K562 (cell line): ENCODE measurements around the gene COL21A1.

Experiments used
- CHD2 ChIP-seq: IDR thresholded peaks from 2 replicates; pipeline ENCODE4 v1.6.1; 2011; ENCODE audit warnings: low read depth, low read length
- CTCF ChIP-seq, 3 experiments: IDR thresholded peaks in 2 of 3; conservative IDR thresholded peaks in 1 of 3; 2 replicates each; pipeline ENCODE4 v1.5.1; 2011 to 2012; ENCODE audit warnings: low read length in 3 of 3, mild to moderate bottlenecking in 3 of 3, control low read depth in 2 of 3, improper control_type of control experiment in 1 of 3, inconsistent platforms in 1 of 3, low read depth in 1 of 3, mixed read lengths in 1 of 3, moderate library complexity in 1 of 3; ENCODE audit not compliant: insufficient read depth in 2 of 3
- EP300 ChIP-seq: IDR thresholded peaks from 2 replicates; pipeline ENCODE4 v1.6.1; 2012; ENCODE audit warnings: low read length, improper control_type of control experiment
- PATZ1 ChIP-seq: fragments of 250-450 bp; sonication (Bioruptor Pico); IDR thresholded peaks from 2 replicates; pipeline ENCODE4 v1.5.0; 2020; ENCODE audit warnings: mild to moderate bottlenecking, borderline replicate concordance
- POLR2AphosphoS2 ChIP-seq: IDR thresholded peaks from 2 replicates; pipeline ENCODE4 v1.6.1; 2012; ENCODE audit warnings: low read length, improper control_type of control experiment
- PREB ChIP-seq: sonication (generic); formaldehyde crosslinking; IDR thresholded peaks from 2 replicates; pipeline ENCODE4 v1.8.1; 2023; ENCODE audit warnings: mild to moderate bottlenecking, missing genetic modification reagents
- SAFB ChIP-seq: fragments of 200-400 bp; formaldehyde crosslinking; IDR thresholded peaks from 2 replicates; pipeline ENCODE4 v1.6.1; 2017; ENCODE audit warnings: low read depth, low read length, borderline replicate concordance
- SREBF2 ChIP-seq: sonication (generic); formaldehyde crosslinking; IDR thresholded peaks from 2 replicates; pipeline ENCODE4 v1.4.0; 2020; ENCODE audit warnings: mild to moderate bottlenecking, missing genetic modification reagents
- TEAD1 ChIP-seq, 2 experiments: fragments of 450-650 bp in 1 of 2; sonication (generic) in 1 of 2; formaldehyde crosslinking; IDR thresholded peaks; 2 replicates each; pipeline versions ENCODE4 v1.4.0 to v1.8.0; 2020 to 2022; ENCODE audit warnings: mild to moderate bottlenecking in 2 of 2, missing genetic modification reagents in 1 of 2
- ZNF589 ChIP-seq: fragments of 200-800 bp; sonication (Bioruptor generic); IDR thresholded peaks from 2 replicates; pipeline ENCODE4 v1.6.1; 2016; ENCODE audit warnings: low read depth, missing genetic modification characterization, missing compliant biosample characterization

GRCh38 chr6:56266011-56266410 is 18.6 kb upstream of the COL21A1 start:
- no peak for TF ChIP-seq POLR2AphosphoS2
- TF ChIP-seq CTCF (IDR thresholded peaks at IDR 0.05 in 2 of 3, conservative IDR thresholded peaks at IDR 0.05 in 1 of 3; ENCODE audit: insufficient read depth in 2 of 3, low read depth in 1 of 3, low read length in 3 of 3) = no peak
- no peak for TF ChIP-seq CHD2
- TF ChIP-seq PATZ1 = no peak
- no peak for TF ChIP-seq EP300
- TF ChIP-seq SREBF2 (CRISPR knock-in tag) = no peak
- no peak for TF ChIP-seq PREB
- TF ChIP-seq TEAD1 (CRISPR knock-in tag; IDR thresholded peaks at IDR 0.05) = no peak
- TF ChIP-seq SAFB = no peak
- no peak for TF ChIP-seq ZNF589 (CRISPR knock-in tag)
